K562 (cell line): Measurements from ENCODE around the gene LRRC7. TPM values are rescaled to one million over a fixed set of nuclear protein-coding genes. Genes with fewer than 3 reads are reported as not detected.

Source experiments
- CEBPB ChIP-seq: fragments of 450-650 bp; IDR thresholded peaks from 2 replicates; pipeline ENCODE4 v1.6.1; 2016; ENCODE audit warnings: missing genetic modification characterization, missing compliant biosample characterization
- CHD7 ChIP-seq: fragments of 200-600 bp; sonication (generic); IDR thresholded peaks from one replicate; pipeline ENCODE4 v1.6.1; 2012; ENCODE audit warnings: mild to moderate bottlenecking, low read depth, low read length, inconsistent platforms
- ELK3 ChIP-seq: fragments of 450-650 bp; formaldehyde crosslinking; IDR thresholded peaks from 2 replicates; pipeline ENCODE4 v1.4.0; 2020; ENCODE audit warnings: mild to moderate bottlenecking
- FUS ChIP-seq: fragments of 200-400 bp; formaldehyde crosslinking; optimal IDR thresholded peaks from 2 replicates; pipeline ENCODE3; 2017; ENCODE audit warnings: low read depth, low read length
- GABPA ChIP-seq: fragments of 200-800 bp; sonication (Bioruptor generic); conservative IDR thresholded peaks from 2 replicates; pipeline ENCODE4 v1.6.1; 2016; ENCODE audit warnings: low read depth, missing genetic modification characterization, missing compliant biosample characterization
- MTA2 ChIP-seq: fragments of 450-650 bp; IDR thresholded peaks from 2 replicates; pipeline ENCODE4 v1.6.1; 2016; ENCODE audit warnings: low read depth
- RBFOX2 ChIP-seq: fragments of 200-400 bp; formaldehyde crosslinking; IDR thresholded peaks from 2 replicates; pipeline ENCODE4 v1.6.1; 2017; ENCODE audit warnings: low read depth, mild to moderate bottlenecking, low read length, moderate library complexity
- RNF2 ChIP-seq: sonication (generic); IDR thresholded peaks from 2 replicates; pipeline ENCODE4 v1.6.1; 2016
- SMAD2 ChIP-seq: fragments of 150-350 bp; IDR thresholded peaks from 2 replicates; pipeline ENCODE4 v1.6.1; 2014; ENCODE audit warnings: low read depth, mild to moderate bottlenecking, low read length
- STAG1 ChIP-seq: sonication (generic); formaldehyde crosslinking; IDR thresholded peaks from 2 replicates; pipeline ENCODE4 v1.5.0; 2020; ENCODE audit warnings: missing genetic modification reagents, borderline replicate concordance
- TAF1 ChIP-seq: IDR thresholded peaks from 2 replicates; pipeline ENCODE4 v1.6.1; 2011; ENCODE audit warnings: mild to moderate bottlenecking, low read length, moderate library complexity; ENCODE audit not compliant: insufficient read depth, control insufficient read depth, severe bottlenecking; ENCODE audit errors: extremely low read depth
- TEAD4 ChIP-seq, 2 experiments: sonication (generic) in 1 of 2; formaldehyde crosslinking in 1 of 2; IDR thresholded peaks; 2 replicates each; pipeline versions ENCODE4 v1.6.1 to v1.8.0; 2012 to 2022; ENCODE audit warnings: borderline replicate concordance in 1 of 2, inconsistent platforms in 1 of 2, low read length in 1 of 2, mild to moderate bottlenecking in 1 of 2, missing genetic modification reagents in 1 of 2
- ZNF12 ChIP-seq: sonication (generic); formaldehyde crosslinking; IDR thresholded peaks from 2 replicates; pipeline ENCODE4 v1.4.0; 2020; ENCODE audit warnings: mild to moderate bottlenecking, missing genetic modification reagents
- ZNF740 ChIP-seq, 3 experiments: fragments of 200-800 bp in 1 of 3; sonication (Bioruptor generic) in 1 of 3; sonication (generic) in 1 of 3; formaldehyde crosslinking in 1 of 3; IDR thresholded peaks; 2 replicates each; pipeline versions ENCODE4 v1.6.1 to v1.8.0; 2016 to 2022; ENCODE audit warnings: mild to moderate bottlenecking in 2 of 3, missing compliant biosample characterization in 2 of 3, missing genetic modification characterization in 2 of 3, missing genetic modification reagents in 1 of 3
- polyA plus RNA-seq, 8 experiments: library from polyadenylated mRNA; depleted of rRNA in 4 of 8; stranded (reverse) in 5 of 8; unstranded in 3 of 8; fragments of >200 nt; fragmentation: Nextera tagmentation in 2 of 8; fragmentation: Illumina TruSeq in 1 of 8; extraction: Ambion mirVana in 2 of 8; extraction: Trizol in 1 of 8; gene quantifications; 2 replicates each; pipeline versions ENCODE4 v1.2.1 to v1.2.3, GENCODE V29; 2011 to 2014; ENCODE audit warnings: inconsistent platforms in 1 of 8, missing spikeins in 1 of 8
- total RNA-seq, 7 experiments: library from RNA; depleted of rRNA in 6 of 7; stranded (reverse); fragments of >200 nt in 6 of 7; fragmentation: Illumina TruSeq in 2 of 7; extraction: Trizol in 2 of 7; gene quantifications; 2 replicates each; pipeline versions ENCODE4 v1.2.1 to v1.2.3, GENCODE V29; 2011 to 2021; ENCODE audit warnings: low replicate concordance in 1 of 7

Gene LRRC7
- total and polyA plus RNA-seq, 9 of the 15 experiments (the other 6 are each of a cell fraction or from before 2014, with no cell fraction given) = 0.09 to 0.94 (median 0.49) TPM

DNA sequence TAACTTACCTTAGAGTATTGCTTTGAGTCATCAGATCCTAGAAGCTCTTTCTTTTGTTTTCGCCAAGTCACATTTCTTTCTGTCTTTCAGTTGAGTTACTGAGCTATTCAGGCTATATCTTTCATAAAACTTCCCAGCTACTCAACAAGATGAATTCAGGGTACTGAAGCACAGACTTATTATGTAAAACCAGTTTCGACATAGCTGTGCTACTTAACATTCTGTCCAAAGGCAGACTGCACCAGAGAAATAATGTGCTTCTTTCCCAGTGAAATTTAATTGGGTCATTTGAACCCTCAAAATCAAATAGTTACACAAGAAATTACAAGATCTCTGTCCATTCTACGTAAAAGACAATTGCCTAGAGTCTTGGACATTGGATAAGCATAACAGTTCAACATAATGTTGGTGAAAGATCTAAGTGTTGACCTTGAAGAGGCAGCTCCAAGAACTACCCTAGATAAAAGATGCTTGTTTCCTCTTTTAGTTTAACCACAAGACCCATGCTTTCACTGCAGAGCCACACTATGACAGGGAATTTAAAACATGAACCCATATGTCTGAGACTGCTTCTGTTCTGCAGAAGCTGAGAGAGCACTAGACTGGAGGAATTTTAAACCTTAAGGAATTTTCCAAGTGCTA lies 474.5 kb downstream of the LRRC7 start (continued):
- TF ChIP-seq ELK3 (CRISPR knock-in tag) (0 out of 2 replicates have a peak, but pooled peaks have one; percentile 33), MTA2 (no peak), FUS (no peak), TEAD4 (IDR thresholded peaks at IDR 0.05; ENCODE audit: low read length) (peak; percentile 45), TEAD4 (CRISPR knock-in tag; IDR thresholded peaks at IDR 0.05; ENCODE audit: borderline replicate concordance) (no peak), TAF1 (no peak), ZNF740 (CRISPR knock-in tag; IDR thresholded peaks at IDR 0.05) (no peak), ZNF740 (tag; IDR thresholded peaks at IDR 0.05) (no peak), RNF2 (peak; percentile 29), CHD7 (no peak), SMAD2 (no peak), ZNF12 (CRISPR knock-in tag) (no peak), RBFOX2 (0 out of 2 replicates have a peak, but pooled peaks have one; percentile 37), CEBPB (no peak), STAG1 (no peak), GABPA (tag) (peak; percentile 39)
